Measurements from ENCODE around the gene EPPIN.

DNA sequence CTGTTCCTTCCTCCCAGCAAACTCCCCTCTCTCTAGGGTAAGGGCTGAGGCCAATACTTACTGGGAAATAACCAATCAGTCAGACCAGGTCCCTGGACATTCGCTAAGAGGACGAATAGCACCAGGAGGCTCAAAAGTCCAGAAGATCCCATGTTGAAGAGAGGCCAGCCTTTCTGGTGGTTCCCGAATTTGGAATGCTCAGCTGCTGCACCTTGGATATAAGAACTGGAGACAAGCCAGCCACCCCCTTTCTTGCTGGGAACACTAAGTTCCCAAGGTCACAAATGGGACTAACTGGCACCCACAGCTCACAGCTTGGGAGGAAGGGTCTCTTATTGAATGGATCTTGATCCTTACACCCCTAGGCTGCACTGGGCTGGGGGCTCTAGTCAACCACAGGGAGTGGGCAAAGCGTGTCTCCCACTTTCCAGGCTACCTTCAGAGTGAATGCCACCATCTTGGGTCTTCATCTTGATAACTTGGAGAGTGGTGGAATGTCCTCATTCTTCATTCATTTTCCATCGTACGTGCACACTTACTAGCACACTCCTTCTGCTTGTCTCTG is at the start of gene EPPIN:
- TF ChIP-seq HDGF (IDR thresholded peaks at IDR 0.05), result no peak
- TF ChIP-seq, protein P1, sequence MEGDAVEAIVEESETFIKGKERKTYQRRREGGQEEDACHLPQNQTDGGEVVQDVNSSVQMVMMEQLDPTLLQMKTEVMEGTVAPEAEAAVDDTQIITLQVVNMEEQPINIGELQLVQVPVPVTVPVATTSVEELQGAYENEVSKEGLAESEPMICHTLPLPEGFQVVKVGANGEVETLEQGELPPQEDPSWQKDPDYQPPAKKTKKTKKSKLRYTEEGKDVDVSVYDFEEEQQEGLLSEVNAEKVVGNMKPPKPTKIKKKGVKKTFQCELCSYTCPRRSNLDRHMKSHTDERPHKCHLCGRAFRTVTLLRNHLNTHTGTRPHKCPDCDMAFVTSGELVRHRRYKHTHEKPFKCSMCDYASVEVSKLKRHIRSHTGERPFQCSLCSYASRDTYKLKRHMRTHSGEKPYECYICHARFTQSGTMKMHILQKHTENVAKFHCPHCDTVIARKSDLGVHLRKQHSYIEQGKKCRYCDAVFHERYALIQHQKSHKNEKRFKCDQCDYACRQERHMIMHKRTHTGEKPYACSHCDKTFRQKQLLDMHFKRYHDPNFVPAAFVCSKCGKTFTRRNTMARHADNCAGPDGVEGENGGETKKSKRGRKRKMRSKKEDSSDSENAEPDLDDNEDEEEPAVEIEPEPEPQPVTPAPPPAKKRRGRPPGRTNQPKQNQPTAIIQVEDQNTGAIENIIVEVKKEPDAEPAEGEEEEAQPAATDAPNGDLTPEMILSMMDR (IDR thresholded peaks at IDR 0.05 in 2 of 3, conservative IDR thresholded peaks at IDR 0.05 in 1 of 3; ENCODE audit: control insufficient read depth in 2 of 3, extremely low read depth in 1 of 3, insufficient read depth in 1 of 3, low read depth in 3 of 3, low read length in 3 of 3), result no peak

Data from GM12878 (cell line).